SIG-M5 treated with dmso at 0.1 percent for 504 hours (cell line): ENCODE results near the gene FLNC.

Experiments used
- DNase-seq: peaks from one replicate; lab custom pipeline; 2025; ENCODE audit not compliant: unreplicated experiment; lab: John Stamatoyannopoulos, UW

FLNC gene

GRCh38 chr7:128831994-128832879, 2.0 kb downstream of the FLNC start:
- no peak for DNase-seq

GRCh38 chr7:128832880-128833147, 2.6 kb downstream of the FLNC start:
- no peak for DNase-seq

- peak; percentile 38 for DNase-seq
Measured at GRCh38 chr7:128833148-128833945, 3.1 kb downstream of the FLNC start.

GRCh38 chr7:128833946-128834325, 3.7 kb downstream of the FLNC start:
- DNase-seq = no peak

DNA sequence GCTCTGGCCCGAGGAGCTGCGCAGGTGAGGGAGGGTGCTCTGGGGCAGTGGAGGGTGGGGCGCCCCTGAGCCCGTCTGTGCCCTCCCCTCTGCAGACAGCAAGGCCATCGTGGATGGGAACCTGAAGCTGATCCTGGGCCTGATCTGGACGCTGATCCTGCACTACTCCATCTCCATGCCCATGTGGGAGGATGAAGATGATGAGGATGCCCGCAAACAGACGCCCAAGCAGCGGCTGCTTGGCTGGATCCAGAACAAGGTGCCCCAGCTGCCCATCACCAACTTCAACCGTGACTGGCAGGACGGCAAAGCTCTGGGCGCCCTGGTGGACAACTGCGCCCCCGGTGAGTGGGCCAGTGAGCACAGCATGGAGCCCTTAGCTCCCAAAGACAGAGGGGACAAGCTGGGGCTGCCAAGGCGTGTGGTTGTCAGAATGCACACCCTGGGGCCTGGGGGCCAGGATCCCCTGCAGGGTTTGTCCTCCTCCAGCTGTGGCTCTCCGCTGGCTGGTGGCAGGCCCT, 5.1 kb downstream of the FLNC start:
- DNase-seq = no peak

GRCh38 chr7:128835790-128836641, 5.8 kb downstream of the FLNC start:
- no peak for DNase-seq

GRCh38 chr7:128836729-128837348, 6.6 kb downstream of the FLNC start:
- DNase-seq = no peak

- no peak for DNase-seq
Measured at GRCh38 chr7:128837521-128837921, 7.3 kb downstream of the FLNC start.

DNA sequence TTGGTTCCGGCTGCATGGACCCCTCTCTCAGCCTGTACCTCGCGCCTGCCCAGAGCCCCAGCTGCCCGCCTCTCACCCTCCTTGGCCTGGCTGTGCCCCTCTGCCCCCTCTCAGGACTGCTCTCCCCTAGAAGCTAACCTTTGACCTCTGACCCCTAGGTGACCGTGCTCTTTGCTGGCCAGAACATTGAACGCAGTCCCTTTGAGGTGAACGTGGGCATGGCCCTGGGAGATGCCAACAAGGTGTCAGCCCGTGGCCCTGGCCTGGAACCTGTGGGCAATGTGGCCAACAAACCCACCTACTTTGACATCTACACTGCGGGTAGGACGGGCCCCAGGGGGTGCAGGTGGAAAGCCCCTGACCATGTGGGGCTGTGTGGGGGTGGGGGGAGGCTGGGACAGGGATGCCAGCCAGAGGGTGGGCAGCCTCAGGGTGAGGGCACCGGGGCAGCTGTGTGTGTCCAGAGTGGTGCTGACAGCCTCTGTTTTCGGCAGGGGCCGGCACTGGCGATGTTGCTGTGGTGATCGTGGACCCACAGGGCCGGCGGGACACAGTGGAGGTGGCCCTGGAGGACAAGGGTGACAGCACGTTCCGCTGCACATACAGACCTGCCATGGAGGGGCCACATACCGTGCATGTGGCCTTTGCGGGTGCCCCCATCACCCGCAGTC, 8.0 kb downstream of the FLNC start:
- no peak for DNase-seq

DNA sequence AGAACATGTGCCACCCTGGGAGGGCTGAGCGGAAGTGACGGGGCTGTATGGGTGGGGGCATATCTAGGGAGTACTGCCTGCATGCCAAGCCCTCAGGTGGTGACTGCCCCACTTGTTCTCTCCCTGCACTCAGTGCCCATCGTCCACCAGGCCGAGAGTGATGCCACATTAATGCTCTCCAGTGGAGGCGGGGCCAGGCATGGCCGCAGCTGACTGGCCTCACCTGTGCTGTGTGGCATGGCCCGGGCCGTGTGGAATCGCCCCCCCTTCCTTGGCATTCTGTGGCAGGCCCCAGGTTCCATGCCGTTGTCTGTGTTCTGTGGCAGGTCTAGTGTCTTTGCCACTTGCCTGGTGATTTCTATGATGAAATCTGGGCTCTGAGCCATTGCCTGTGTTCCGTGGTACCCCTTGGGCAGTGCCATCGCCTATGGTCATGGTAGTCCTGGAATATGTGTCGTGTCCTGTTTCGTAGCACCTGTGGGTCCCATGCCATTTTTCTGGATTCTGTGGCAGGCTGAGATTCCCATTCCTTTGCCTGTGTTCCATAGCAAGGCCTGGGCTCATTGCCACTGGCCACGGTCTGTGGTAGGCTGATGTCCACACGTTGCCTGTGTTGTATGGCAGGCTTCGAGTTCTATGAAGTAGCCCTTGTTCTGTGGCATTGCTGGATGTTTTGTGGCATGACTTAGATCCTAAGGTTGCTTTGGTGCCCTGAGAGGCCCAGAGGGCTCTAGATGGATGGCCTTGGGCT, 8.9 kb downstream of the FLNC start:
- DNase-seq = no peak

- DNase-seq = no peak
Measured at GRCh38 chr7:128839751-128840177, 9.6 kb downstream of the FLNC start.

- DNase-seq = no peak
Measured at GRCh38 chr7:128840326-128841170, 10.3 kb downstream of the FLNC start.

DNA sequence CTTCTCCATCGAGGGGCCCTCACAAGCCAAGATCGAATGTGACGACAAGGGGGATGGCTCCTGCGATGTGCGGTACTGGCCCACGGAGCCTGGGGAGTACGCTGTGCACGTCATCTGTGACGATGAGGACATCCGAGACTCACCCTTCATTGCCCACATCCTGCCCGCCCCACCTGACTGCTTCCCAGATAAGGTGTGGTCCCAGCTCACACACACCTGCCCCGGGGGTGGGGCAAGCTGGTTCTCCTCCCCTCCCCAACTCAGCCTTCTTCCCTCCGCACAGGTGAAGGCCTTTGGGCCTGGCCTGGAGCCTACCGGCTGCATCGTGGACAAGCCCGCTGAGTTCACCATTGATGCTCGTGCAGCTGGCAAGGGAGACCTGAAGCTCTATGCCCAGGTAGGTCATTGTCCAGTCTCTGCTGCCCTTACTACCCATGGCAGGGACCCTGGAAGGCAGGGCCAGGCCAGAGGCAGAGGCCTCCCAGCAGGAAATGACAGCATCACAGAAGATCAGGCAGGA, 11.0 kb downstream of the FLNC start:
- no peak for DNase-seq

- no peak for DNase-seq
Measured at GRCh38 chr7:128841921-128842673, 11.9 kb downstream of the FLNC start.

DNA sequence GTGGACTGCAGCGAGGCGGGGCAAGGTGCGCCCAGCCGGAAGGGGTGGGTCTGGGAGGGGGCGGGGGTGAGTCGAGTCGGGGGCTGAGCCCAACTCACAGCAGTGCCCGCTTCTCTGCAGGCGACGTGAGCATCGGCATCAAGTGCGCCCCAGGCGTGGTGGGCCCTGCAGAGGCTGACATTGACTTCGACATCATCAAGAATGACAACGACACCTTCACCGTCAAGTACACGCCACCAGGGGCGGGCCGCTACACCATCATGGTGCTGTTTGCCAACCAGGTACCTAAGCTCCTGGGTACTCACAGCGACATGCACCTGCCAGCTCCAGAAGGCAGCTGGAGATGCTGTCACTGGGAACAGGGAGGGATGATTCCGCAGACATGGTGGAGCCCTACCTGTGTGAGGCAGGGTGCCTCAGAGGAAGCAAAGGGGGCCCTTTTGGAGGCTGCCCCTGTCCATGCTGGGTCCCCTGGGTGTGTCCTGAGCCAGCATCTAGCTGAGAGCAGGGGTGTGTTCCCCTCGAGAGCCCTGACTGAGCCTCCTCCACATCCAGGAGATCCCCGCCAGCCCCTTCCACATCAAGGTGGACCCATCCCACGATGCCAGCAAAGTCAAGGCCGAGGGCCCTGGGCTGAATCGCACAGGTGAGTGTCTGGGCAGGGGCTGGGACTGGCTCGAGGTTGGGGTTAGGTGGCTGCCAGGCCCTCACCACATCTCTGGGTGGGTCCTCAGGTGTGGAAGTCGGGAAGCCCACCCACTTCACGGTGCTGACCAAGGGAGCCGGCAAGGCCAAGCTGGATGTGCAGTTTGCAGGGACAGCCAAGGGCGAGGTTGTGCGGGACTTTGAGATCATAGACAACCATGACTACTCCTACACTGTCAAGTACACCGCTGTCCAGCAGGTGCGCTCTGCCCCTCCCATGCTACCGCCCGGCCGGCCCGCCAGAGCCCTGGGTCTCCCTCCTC, 12.8 kb downstream of the FLNC start:
- DNase-seq = no peak

DNA sequence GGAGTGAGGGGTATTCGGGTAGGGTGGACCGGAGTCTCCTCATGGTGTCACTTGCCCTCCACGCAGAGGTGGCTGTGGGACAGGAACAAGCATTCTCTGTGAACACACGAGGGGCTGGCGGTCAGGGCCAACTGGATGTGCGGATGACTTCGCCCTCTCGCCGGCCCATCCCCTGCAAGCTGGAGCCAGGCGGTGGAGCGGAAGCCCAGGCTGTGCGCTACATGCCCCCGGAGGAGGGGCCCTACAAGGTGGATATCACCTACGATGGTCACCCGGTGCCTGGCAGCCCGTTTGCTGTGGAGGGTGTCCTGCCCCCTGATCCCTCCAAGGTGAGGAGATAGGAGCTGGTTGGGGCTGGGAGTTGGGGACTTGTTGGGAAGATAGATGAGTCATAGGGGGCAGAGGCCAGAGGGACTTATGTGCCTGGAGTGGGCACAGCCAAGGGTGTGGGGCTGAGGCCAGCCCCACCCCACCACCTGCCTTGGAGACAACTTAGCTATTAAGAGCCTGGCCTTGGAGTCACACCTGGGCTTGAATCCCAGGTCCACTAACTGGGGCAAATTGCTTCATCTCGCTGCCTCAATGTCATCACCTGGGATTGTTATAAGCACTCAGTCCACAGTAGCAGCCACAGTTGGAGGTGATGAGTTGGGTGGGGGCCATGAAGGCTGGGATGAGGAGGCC, 13.9 kb downstream of the FLNC start:
- no peak for DNase-seq
